Neural cell (in vitro differentiated cells): ENCODE measurements around the gene PTPRN2.

Experiments used
- EP300 ChIP-seq: fragments of 450-650 bp; conservative IDR thresholded peaks from 2 replicates; pipeline ENCODE4 v1.6.1; 2014; ENCODE audit warnings: antibody characterized with exemption, mild to moderate bottlenecking, moderate library complexity; ENCODE audit not compliant: poor library complexity, severe bottlenecking
- EZH2 ChIP-seq: fragments of 200-600, 300-800 bp; shearing (Covaris generic), sonication (generic); IDR thresholded peaks from 2 replicates; pipeline ENCODE4 v1.6.1; 2014; ENCODE audit warnings: antibody characterized with exemption, low read length, borderline replicate concordance, mild to moderate bottlenecking; ENCODE audit not compliant: insufficient read depth, poor library complexity, severe bottlenecking
- POLR2AphosphoS5 ChIP-seq: IDR thresholded peaks from 2 replicates; pipeline ENCODE4 v1.6.1; 2012
- RAD21 ChIP-seq: fragments of 450-650 bp; conservative IDR thresholded peaks from 2 replicates; pipeline ENCODE4 v1.6.1; 2014; ENCODE audit warnings: antibody characterized with exemption, mild to moderate bottlenecking, moderate library complexity
- REST ChIP-seq: IDR thresholded peaks from 2 replicates; pipeline ENCODE4 v1.6.1; 2012; ENCODE audit warnings: borderline replicate concordance
- TAF1 ChIP-seq: IDR thresholded peaks from 2 replicates; pipeline ENCODE4 v1.6.1; 2012; ENCODE audit warnings: low read depth
- TF ChIP-seq, protein P1 (sequence below): fragments of 450-650 bp; IDR thresholded peaks from 2 replicates; pipeline ENCODE4 v1.5.1; 2014; ENCODE audit warnings: antibody characterized with exemption, mild to moderate bottlenecking, moderate library complexity; ENCODE audit not compliant: poor library complexity, severe bottlenecking

GRCh38 chr7:158474488-158474887, 113.1 kb downstream of the PTPRN2 start:
- TF ChIP-seq, protein P1, sequence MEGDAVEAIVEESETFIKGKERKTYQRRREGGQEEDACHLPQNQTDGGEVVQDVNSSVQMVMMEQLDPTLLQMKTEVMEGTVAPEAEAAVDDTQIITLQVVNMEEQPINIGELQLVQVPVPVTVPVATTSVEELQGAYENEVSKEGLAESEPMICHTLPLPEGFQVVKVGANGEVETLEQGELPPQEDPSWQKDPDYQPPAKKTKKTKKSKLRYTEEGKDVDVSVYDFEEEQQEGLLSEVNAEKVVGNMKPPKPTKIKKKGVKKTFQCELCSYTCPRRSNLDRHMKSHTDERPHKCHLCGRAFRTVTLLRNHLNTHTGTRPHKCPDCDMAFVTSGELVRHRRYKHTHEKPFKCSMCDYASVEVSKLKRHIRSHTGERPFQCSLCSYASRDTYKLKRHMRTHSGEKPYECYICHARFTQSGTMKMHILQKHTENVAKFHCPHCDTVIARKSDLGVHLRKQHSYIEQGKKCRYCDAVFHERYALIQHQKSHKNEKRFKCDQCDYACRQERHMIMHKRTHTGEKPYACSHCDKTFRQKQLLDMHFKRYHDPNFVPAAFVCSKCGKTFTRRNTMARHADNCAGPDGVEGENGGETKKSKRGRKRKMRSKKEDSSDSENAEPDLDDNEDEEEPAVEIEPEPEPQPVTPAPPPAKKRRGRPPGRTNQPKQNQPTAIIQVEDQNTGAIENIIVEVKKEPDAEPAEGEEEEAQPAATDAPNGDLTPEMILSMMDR, result no peak
- TF ChIP-seq EP300 (no peak), EZH2 (no peak), REST (no peak), POLR2AphosphoS5 (no peak), TAF1 (no peak), RAD21 (no peak)
